ENCODE data around the gene CTSC. TPM values are rescaled to one million over a fixed set of nuclear protein-coding genes. Genes with fewer than 3 reads are reported as not detected.

CTSC gene
- total RNA-seq, 1 donor from 2014 or later = 164 TPM

- H3K36me3 ChIP-seq = no peaks in the 10 kb centered on the region
- no peak for TF ChIP-seq CTCF (IDR thresholded peaks at IDR 0.05)
Measured at GRCh38 chr11:88367310-88367709, 29.8 kb upstream of the CTSC start.

GRCh38 chr11:88363648-88364065, 26.1 kb upstream of the CTSC start:
- Histone ChIP-seq H3K27me3 (no peaks in the 10 kb centered on the region), H3K4me1 (no peaks in the 10 kb centered on the region), H3K9me3 (no peaks in the 10 kb centered on the region), H3K4me3 (no peak overlapping the region), H3K36me3 (no peaks in the 10 kb centered on the region), H3K27ac (no peak overlapping the region)
- TF ChIP-seq CTCF (IDR thresholded peaks at IDR 0.05) = no peak
- intact Hi-C loops (cut with DNase I) = no loop called here
- no peak for DNase-seq (ENCODE audit: low spot score in 2 of 2)

More at GRCh38 chr11:88367310-88367709, 29.8 kb upstream of the CTSC start:
- DNase-seq (ENCODE audit: low spot score in 2 of 2) = no peak
- H3K27ac ChIP-seq = no peak overlapping the region
- intact Hi-C loops (cut with DNase I) = no loop called here
- no peaks in the 10 kb centered on the region for H3K4me1 ChIP-seq
- no peaks in the 10 kb centered on the region for H3K9me3 ChIP-seq
- H3K4me3 ChIP-seq = no peak overlapping the region
- H3K27me3 ChIP-seq = no peaks in the 10 kb centered on the region

GRCh38 chr11:88363004-88363403, 25.5 kb upstream of the CTSC start:
- intact Hi-C loops (cut with DNase I) = no loop called here
- H3K4me3 ChIP-seq = no peak overlapping the region
- no peak for TF ChIP-seq CTCF (IDR thresholded peaks at IDR 0.05)

GRCh38 chr11:88360141-88360540, 22.6 kb upstream of the CTSC start:
- H3K4me3 ChIP-seq = no peak overlapping the region
- no peaks in the 10 kb centered on the region for H3K9me3 ChIP-seq
- TF ChIP-seq CTCF (IDR thresholded peaks at IDR 0.05) = no peak
- DNase-seq (ENCODE audit: low spot score in 2 of 2) = no peak
- no peaks in the 10 kb centered on the region for H3K27me3 ChIP-seq
- intact Hi-C loops (cut with DNase I) = no loop called here
- H3K4me1 ChIP-seq = no peaks in the 10 kb centered on the region
- H3K36me3 ChIP-seq = no peaks in the 10 kb centered on the region
- no peak overlapping the region for H3K27ac ChIP-seq

More at GRCh38 chr11:88363004-88363403, 25.5 kb upstream of the CTSC start:
- no peaks in the 10 kb centered on the region for H3K4me1 ChIP-seq
- no peaks in the 10 kb centered on the region for H3K9me3 ChIP-seq
- no peak for DNase-seq (ENCODE audit: low spot score in 2 of 2)
- no peaks in the 10 kb centered on the region for H3K27me3 ChIP-seq
- no peak overlapping the region for H3K27ac ChIP-seq
- H3K36me3 ChIP-seq = no peaks in the 10 kb centered on the region

- intact Hi-C loops (cut with DNase I) = no loop called here
- Histone ChIP-seq H3K4me3 (no peak overlapping the region), H3K9me3 (no peaks in the 10 kb centered on the region), H3K27me3 (no peaks in the 10 kb centered on the region), H3K4me1 (no peaks in the 10 kb centered on the region), H3K27ac (no peak overlapping the region), H3K36me3 (no peaks in the 10 kb centered on the region)
- no peak for TF ChIP-seq CTCF (IDR thresholded peaks at IDR 0.05)
- no peak for DNase-seq (ENCODE audit: low spot score in 2 of 2)
Measured at GRCh38 chr11:88359541-88359940, 22.0 kb upstream of the CTSC start.

GRCh38 chr11:88359114-88359513, 21.6 kb upstream of the CTSC start:
- intact Hi-C loops (cut with DNase I) = no loop called here

More at GRCh38 chr11:88359114-88359513, 21.6 kb upstream of the CTSC start:
- Histone ChIP-seq H3K9me3 (no peaks in the 10 kb centered on the region), H3K36me3 (no peaks in the 10 kb centered on the region), H3K27ac (no peak overlapping the region), H3K4me3 (no peak overlapping the region), H3K4me1 (no peaks in the 10 kb centered on the region), H3K27me3 (no peaks in the 10 kb centered on the region)
- no peak for DNase-seq (ENCODE audit: low spot score in 2 of 2)
- no peak for TF ChIP-seq CTCF (IDR thresholded peaks at IDR 0.05)

All from ascending aorta (tissue), 2 donors.